ENCODE measurements around the gene FN1.

- TF ChIP-seq CTCF (IDR thresholded peaks at IDR 0.05) (no peak), EP300 (IDR thresholded peaks at IDR 0.05) (no peak)
Observed at GRCh38 chr2:215390550-215390913, 45.3 kb downstream of the FN1 start.
